ENCODE measurements around the gene LRRC7.

LRRC7 gene

GRCh38 chr1:70048336-70049094 is 480.8 kb downstream of the LRRC7 start:
- no peak for DNase-seq

- DNase-seq: no peak
Observed at GRCh38 chr1:70051926-70052325, 484.2 kb downstream of the LRRC7 start.

- no peak for DNase-seq
Observed at GRCh38 chr1:70057500-70057899, 489.8 kb downstream of the LRRC7 start.

- DNase-seq: no peak
Observed at GRCh38 chr1:70061231-70061630, 493.5 kb downstream of the LRRC7 start.

- DNase-seq: no peak
Observed at GRCh38 chr1:70063861-70064260, 496.1 kb downstream of the LRRC7 start.

- DNase-seq: no peak
Observed at GRCh38 chr1:70066711-70067110, 499.0 kb downstream of the LRRC7 start.

GRCh38 chr1:70071601-70072000 is 503.9 kb downstream of the LRRC7 start:
- DNase-seq: no peak

GRCh38 chr1:70072231-70072751 is 504.6 kb downstream of the LRRC7 start:
- DNase-seq: no peak

- DNase-seq: no peak
Observed at GRCh38 chr1:70075761-70076160, 508.0 kb downstream of the LRRC7 start.

GRCh38 chr1:70077066-70077465 is 509.3 kb downstream of the LRRC7 start:
- no peak for DNase-seq

GRCh38 chr1:70079546-70079945 is 511.8 kb downstream of the LRRC7 start:
- DNase-seq: no peak

GRCh38 chr1:70083519-70083918 is 515.8 kb downstream of the LRRC7 start:
- no peak for DNase-seq

GRCh38 chr1:70084314-70084915 is 516.7 kb downstream of the LRRC7 start:
- no peak for DNase-seq

- DNase-seq: no peak
Observed at GRCh38 chr1:70085521-70085920, 517.8 kb downstream of the LRRC7 start.

GRCh38 chr1:70086897-70087296 is 519.2 kb downstream of the LRRC7 start:
- no peak for DNase-seq

- no peak for DNase-seq
Observed at GRCh38 chr1:70090141-70090540, 522.4 kb downstream of the LRRC7 start.

GRCh38 chr1:70090875-70091274 is 523.2 kb downstream of the LRRC7 start:
- no peak for DNase-seq

GRCh38 chr1:70091811-70092210 is 524.1 kb downstream of the LRRC7 start:
- DNase-seq: no peak

GRCh38 chr1:70092526-70092925 is 524.8 kb downstream of the LRRC7 start:
- no peak for DNase-seq

- no peak for DNase-seq
Observed at GRCh38 chr1:70093250-70093975, 525.7 kb downstream of the LRRC7 start.

GRCh38 chr1:70101231-70101630 is 533.5 kb downstream of the LRRC7 start:
- no peak for DNase-seq

GRCh38 chr1:70101774-70102173 is 534.1 kb downstream of the LRRC7 start:
- no peak for DNase-seq

- DNase-seq: no peak
Observed at GRCh38 chr1:70103770-70104169, 536.0 kb downstream of the LRRC7 start.

- no peak for DNase-seq
Observed at GRCh38 chr1:70109241-70109640, 541.5 kb downstream of the LRRC7 start.

All from SIG-M5 (cell line).